ENCODE measurements around the gene CDH22.

The CDH22 gene

GRCh38 chr20:46298374-46298773 lies 9.9 kb downstream of the CDH22 start:
- Mint-ChIP-seq H3K36me3 (ENCODE audit: low read depth) (no peaks in the 10 kb centered on the region), H3K4me1 (no peaks in the 10 kb centered on the region), H3K4me3 (no peak overlapping the region), H3K9me3 (no peaks in the 10 kb centered on the region), H3K27me3 (ENCODE audit: low read depth) (peaks cover 93% of the 10 kb centered on the region), H3K27ac (no peak overlapping the region)
- TF ChIP-seq CTCF (IDR thresholded peaks at IDR 0.05; ENCODE audit: unreplicated experiment in 3 of 3) = no peak

- no peak overlapping the region for H3K4me3 Mint-ChIP-seq
- no peak overlapping the region for H3K27ac Mint-ChIP-seq
- no peaks in the 10 kb centered on the region for H3K4me1 Mint-ChIP-seq
- peaks cover 90% of the 10 kb centered on the region for H3K27me3 Mint-ChIP-seq (ENCODE audit: low read depth)
- H3K36me3 Mint-ChIP-seq (ENCODE audit: low read depth) = no peaks in the 10 kb centered on the region
- no peak for TF ChIP-seq CTCF (IDR thresholded peaks at IDR 0.05; ENCODE audit: unreplicated experiment in 3 of 3)
- H3K9me3 Mint-ChIP-seq = no peaks in the 10 kb centered on the region
Observed at GRCh38 chr20:46296526-46297250, 11.6 kb downstream of the CDH22 start.

- no peak for TF ChIP-seq CTCF (IDR thresholded peaks at IDR 0.05; ENCODE audit: unreplicated experiment in 3 of 3)
- Mint-ChIP-seq H3K4me1 (no peaks in the 10 kb centered on the region), H3K4me3 (no peak overlapping the region)
Observed at GRCh38 chr20:46293084-46293483, 15.2 kb downstream of the CDH22 start.

GRCh38 chr20:46291401-46291800 lies 16.9 kb downstream of the CDH22 start:
- no peaks in the 10 kb centered on the region for H3K9me3 Mint-ChIP-seq
- TF ChIP-seq CTCF (IDR thresholded peaks at IDR 0.05; ENCODE audit: unreplicated experiment in 3 of 3) = no peak

More at GRCh38 chr20:46293084-46293483, 15.2 kb downstream of the CDH22 start:
- no peak overlapping the region for H3K27ac Mint-ChIP-seq
- H3K36me3 Mint-ChIP-seq (ENCODE audit: low read depth) = no peaks in the 10 kb centered on the region
- H3K27me3 Mint-ChIP-seq (ENCODE audit: low read depth) = peaks cover 64% of the 10 kb centered on the region
- no peaks in the 10 kb centered on the region for H3K9me3 Mint-ChIP-seq

GRCh38 chr20:46289432-46289831 lies 18.9 kb downstream of the CDH22 start:
- H3K4me1 Mint-ChIP-seq = no peaks in the 10 kb centered on the region
- no peak overlapping the region for H3K27ac Mint-ChIP-seq
- no peaks in the 10 kb centered on the region for H3K36me3 Mint-ChIP-seq (ENCODE audit: low read depth)
- H3K9me3 Mint-ChIP-seq = no peaks in the 10 kb centered on the region
- TF ChIP-seq CTCF (IDR thresholded peaks at IDR 0.05; ENCODE audit: unreplicated experiment in 3 of 3) = no peak
- H3K27me3 Mint-ChIP-seq (ENCODE audit: low read depth) = peaks cover 27% of the 10 kb centered on the region
- no peak overlapping the region for H3K4me3 Mint-ChIP-seq

More at GRCh38 chr20:46291401-46291800, 16.9 kb downstream of the CDH22 start:
- H3K4me3 Mint-ChIP-seq = no peak overlapping the region
- H3K36me3 Mint-ChIP-seq (ENCODE audit: low read depth) = no peaks in the 10 kb centered on the region
- no peaks in the 10 kb centered on the region for H3K4me1 Mint-ChIP-seq
- no peak overlapping the region for H3K27ac Mint-ChIP-seq
- peaks cover 47% of the 10 kb centered on the region for H3K27me3 Mint-ChIP-seq (ENCODE audit: low read depth)

GRCh38 chr20:46286977-46287376 lies 21.3 kb downstream of the CDH22 start:
- no peaks in the 10 kb centered on the region for H3K9me3 Mint-ChIP-seq
- H3K27me3 Mint-ChIP-seq (ENCODE audit: low read depth) = peaks cover 11% of the 10 kb centered on the region
- H3K4me3 Mint-ChIP-seq = no peak overlapping the region
- no peaks in the 10 kb centered on the region for H3K4me1 Mint-ChIP-seq
- TF ChIP-seq CTCF (IDR thresholded peaks at IDR 0.05; ENCODE audit: unreplicated experiment in 3 of 3) = no peak
- H3K36me3 Mint-ChIP-seq (ENCODE audit: low read depth) = no peaks in the 10 kb centered on the region
- no peak overlapping the region for H3K27ac Mint-ChIP-seq

Measured in nephron (organoid).